Peyer's patch (tissue), 4 donors: ENCODE results near the gene CLCN2. TPM values are rescaled to one million over a fixed set of nuclear protein-coding genes. Genes with fewer than 3 reads are reported as not detected.

Experiments used
- DNase-seq, 3 donors: peaks; one replicate each; pipeline ENCODE4 v3.0.0-alpha.2; 2017 to 2019
- H3K27ac ChIP-seq, 4 donors: fragments of 200-600 bp; sonication (generic); one replicate each; pipeline ENCODE4 v1.5.1; 2016 to 2019
- H3K27me3 ChIP-seq, 2 donors: fragments of 200-600 bp; sonication (generic); one replicate each; pipeline ENCODE4 v1.5.1; 2019
- H3K36me3 ChIP-seq, 3 donors: fragments of 200-600 bp; sonication (generic); one replicate each; pipeline ENCODE4 v1.5.1; 2016 to 2019
- H3K4me1 ChIP-seq, 4 donors: fragments of 200-600 bp; sonication (generic); one replicate each; pipeline ENCODE4 v1.5.1; 2016 to 2019
- H3K4me3 ChIP-seq, 4 donors: fragments of 200-600 bp; sonication (generic); 1 replicate in 3 of 4; 2 replicates in 1 of 4; pipeline ENCODE4 v1.5.1; 2016 to 2019; ENCODE audit warnings: mild to moderate bottlenecking in 1 of 4
- H3K9me3 ChIP-seq, 4 donors: fragments of 200-600 bp; sonication (generic); one replicate each; pipeline ENCODE4 v1.5.1; 2016 to 2019; ENCODE audit warnings: mild to moderate bottlenecking in 1 of 4
- POLR2A ChIP-seq, 2 donors: fragments of 450-650 bp; IDR thresholded peaks; one replicate each; pipeline ENCODE4 v1.5.1; 2017; ENCODE audit warnings: antibody characterized with exemption in 2 of 2, mild to moderate bottlenecking in 2 of 2, moderate library complexity in 2 of 2
- total RNA-seq, 4 donors: library from RNA; depleted of rRNA; stranded (reverse); fragments of >200 nt; gene quantifications; one replicate each; pipeline ENCODE4 v1.1.0, GENCODE V29; 2016
- TF ChIP-seq, protein P1 (sequence below), 6 experiments: fragments of 450-650 bp in 4 of 6; fragments of 200-600 bp in 2 of 6; sonication (generic) in 1 of 6; IDR thresholded peaks; one replicate each; pipeline ENCODE4 v1.5.1; 2017 to 2019; ENCODE audit warnings: antibody characterized with exemption in 6 of 6, mild to moderate bottlenecking in 3 of 6, moderate library complexity in 1 of 6

The CLCN2 gene
- total RNA-seq, 4 donors from 2014 or later, result 11.6 to 87.8 (median 63.8) TPM

DNA sequence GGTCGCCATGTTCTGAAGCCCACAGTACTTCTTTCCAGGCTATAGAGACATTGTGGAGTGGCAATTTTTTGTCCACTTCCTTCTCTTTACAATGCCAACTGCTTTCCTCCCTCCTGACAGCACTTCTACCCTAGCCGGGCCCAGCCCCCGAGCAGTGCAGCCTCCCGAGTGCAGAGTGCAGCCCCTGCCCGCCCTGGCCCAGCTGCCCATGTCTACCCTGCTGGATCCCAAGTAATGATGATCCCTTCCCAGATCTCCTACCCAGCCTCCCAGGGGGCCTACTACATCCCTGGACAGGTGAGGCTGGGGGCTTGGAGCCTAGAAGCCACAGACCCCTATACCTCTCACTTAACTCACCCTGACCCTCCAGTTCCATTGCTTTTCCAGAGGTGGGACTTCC, 44.2 kb downstream of the CLCN2 start:
- DNase-seq, result no peak
- H3K27ac ChIP-seq, result peak overlapping the region in 1 of 4 donors; percentile 100
- peak overlapping the region in 2 of 4 donors; percentile 77 to 97 for H3K4me3 ChIP-seq
- H3K36me3 ChIP-seq, result peaks cover 0 to 28% (median 0%) of the 10 kb centered on the region in 3 donors
- H3K4me1 ChIP-seq, result peaks cover 0 to 51% (median 8%) of the 10 kb centered on the region in 4 donors
- H3K9me3 ChIP-seq, result no peaks in the 10 kb centered on the region
- H3K27me3 ChIP-seq, result no peaks in the 10 kb centered on the region
- no peak for TF ChIP-seq POLR2A (IDR thresholded peaks at IDR 0.05)
- TF ChIP-seq, protein P1, sequence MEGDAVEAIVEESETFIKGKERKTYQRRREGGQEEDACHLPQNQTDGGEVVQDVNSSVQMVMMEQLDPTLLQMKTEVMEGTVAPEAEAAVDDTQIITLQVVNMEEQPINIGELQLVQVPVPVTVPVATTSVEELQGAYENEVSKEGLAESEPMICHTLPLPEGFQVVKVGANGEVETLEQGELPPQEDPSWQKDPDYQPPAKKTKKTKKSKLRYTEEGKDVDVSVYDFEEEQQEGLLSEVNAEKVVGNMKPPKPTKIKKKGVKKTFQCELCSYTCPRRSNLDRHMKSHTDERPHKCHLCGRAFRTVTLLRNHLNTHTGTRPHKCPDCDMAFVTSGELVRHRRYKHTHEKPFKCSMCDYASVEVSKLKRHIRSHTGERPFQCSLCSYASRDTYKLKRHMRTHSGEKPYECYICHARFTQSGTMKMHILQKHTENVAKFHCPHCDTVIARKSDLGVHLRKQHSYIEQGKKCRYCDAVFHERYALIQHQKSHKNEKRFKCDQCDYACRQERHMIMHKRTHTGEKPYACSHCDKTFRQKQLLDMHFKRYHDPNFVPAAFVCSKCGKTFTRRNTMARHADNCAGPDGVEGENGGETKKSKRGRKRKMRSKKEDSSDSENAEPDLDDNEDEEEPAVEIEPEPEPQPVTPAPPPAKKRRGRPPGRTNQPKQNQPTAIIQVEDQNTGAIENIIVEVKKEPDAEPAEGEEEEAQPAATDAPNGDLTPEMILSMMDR (IDR thresholded peaks at IDR 0.05), result no peak

DNA sequence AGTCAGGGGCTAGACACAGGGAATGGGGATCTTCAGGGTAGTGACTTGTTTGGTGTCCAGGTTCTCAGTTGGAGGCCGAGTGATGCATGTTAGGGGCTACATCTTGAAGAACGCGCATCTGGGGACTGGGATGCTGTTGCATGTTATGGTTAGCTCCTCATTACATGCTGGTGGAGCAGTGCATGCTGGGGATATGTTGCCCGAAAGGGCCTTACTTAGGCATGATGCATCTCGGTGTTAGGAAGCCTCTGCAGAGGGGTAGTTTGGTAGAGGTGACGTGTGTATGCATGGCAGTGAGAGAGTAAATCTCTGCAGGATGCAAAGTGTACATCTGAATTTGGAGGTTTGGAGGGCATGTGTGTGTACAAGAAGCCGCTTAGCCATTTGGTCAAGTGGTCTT, 44.6 kb downstream of the CLCN2 start:
- H3K27me3 ChIP-seq, result no peaks in the 10 kb centered on the region
- H3K36me3 ChIP-seq, result peaks cover 0 to 24% (median 0%) of the 10 kb centered on the region in 3 donors
- DNase-seq, result no peak
- peak overlapping the region in 2 of 4 donors; percentile 77 to 97 for H3K4me3 ChIP-seq
- no peaks in the 10 kb centered on the region for H3K9me3 ChIP-seq
- peak overlapping the region; percentile 94 to 100 (median 94) for H3K27ac ChIP-seq
- peaks cover 0 to 51% (median 8%) of the 10 kb centered on the region in 4 donors for H3K4me1 ChIP-seq
- no peak for TF ChIP-seq POLR2A (IDR thresholded peaks at IDR 0.05)
- TF ChIP-seq, protein P1 (IDR thresholded peaks at IDR 0.05), result no peak

DNA sequence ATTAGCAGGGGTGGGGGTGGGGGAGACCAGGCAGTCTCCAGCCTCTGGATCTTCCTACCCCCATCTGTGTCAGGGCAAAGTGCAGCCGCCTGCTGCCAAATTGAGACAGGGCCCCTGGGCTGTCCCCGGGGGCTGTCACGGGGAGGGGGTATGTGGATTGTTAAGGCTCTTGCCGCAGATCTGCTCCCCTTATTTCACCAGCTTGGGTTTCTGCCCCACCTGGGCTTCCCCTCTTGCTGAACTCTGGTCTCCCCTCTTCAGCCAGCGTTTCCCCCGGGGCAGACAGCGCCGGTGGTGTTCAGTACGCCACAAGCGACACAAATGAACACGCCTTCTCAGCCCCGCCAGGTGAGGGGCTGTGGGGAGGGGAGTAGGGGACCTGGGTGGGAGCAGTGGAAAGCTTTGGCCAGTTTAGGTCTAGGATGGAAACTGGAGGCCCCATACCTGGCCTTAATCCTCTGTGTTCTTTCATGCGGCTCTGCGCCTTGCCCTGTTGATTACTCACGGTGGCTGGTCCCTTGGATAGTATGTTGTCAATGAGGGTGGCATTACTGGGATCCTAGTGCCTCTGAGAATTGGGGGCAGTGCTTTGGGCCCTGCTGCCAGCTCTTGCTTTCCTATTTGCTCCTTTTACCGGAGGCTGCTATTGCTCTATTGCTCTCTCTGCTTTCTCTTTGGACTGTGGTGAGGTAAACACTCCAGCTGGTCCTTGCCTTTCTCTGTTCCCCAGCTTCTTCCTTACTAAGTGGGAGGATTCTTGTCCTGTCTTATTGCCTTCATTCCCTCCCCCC, 45.3 kb downstream of the CLCN2 start:
- no peaks in the 10 kb centered on the region for H3K27me3 ChIP-seq
- peak in 1 of 3 donors; percentile 62 for DNase-seq
- TF ChIP-seq, protein P1 (IDR thresholded peaks at IDR 0.05), result no peak
- TF ChIP-seq POLR2A (IDR thresholded peaks at IDR 0.05), result no peak
- peaks cover 0 to 16% (median 0%) of the 10 kb centered on the region in 3 donors for H3K36me3 ChIP-seq
- H3K4me1 ChIP-seq, result peaks cover 0 to 51% (median 8%) of the 10 kb centered on the region in 4 donors
- H3K27ac ChIP-seq, result peak overlapping the region; percentile 94 to 100 (median 94)
- peak overlapping the region; percentile 71 to 97 (median 82) for H3K4me3 ChIP-seq
- no peaks in the 10 kb centered on the region for H3K9me3 ChIP-seq

DNA sequence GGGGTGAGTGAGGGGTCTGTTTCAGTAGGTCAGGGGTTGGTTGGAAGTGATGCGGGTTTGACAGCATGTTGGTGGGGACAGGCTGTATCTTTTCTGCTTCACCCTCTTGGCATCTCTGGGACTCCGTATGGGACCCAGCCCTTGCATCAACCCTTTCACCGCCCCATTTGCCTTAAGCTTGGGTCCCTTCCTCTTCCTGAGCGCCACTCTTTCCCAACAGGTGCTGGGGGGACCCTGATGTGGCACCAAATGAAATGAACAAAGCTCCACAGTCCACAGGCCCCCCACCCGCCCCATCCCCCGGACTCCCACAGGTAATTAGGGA, 45.9 kb downstream of the CLCN2 start:
- H3K4me1 ChIP-seq, result peaks cover 0 to 48% (median 8%) of the 10 kb centered on the region in 4 donors
- peak overlapping the region; percentile 71 to 97 (median 82) for H3K4me3 ChIP-seq
- no peak for DNase-seq

DNA sequence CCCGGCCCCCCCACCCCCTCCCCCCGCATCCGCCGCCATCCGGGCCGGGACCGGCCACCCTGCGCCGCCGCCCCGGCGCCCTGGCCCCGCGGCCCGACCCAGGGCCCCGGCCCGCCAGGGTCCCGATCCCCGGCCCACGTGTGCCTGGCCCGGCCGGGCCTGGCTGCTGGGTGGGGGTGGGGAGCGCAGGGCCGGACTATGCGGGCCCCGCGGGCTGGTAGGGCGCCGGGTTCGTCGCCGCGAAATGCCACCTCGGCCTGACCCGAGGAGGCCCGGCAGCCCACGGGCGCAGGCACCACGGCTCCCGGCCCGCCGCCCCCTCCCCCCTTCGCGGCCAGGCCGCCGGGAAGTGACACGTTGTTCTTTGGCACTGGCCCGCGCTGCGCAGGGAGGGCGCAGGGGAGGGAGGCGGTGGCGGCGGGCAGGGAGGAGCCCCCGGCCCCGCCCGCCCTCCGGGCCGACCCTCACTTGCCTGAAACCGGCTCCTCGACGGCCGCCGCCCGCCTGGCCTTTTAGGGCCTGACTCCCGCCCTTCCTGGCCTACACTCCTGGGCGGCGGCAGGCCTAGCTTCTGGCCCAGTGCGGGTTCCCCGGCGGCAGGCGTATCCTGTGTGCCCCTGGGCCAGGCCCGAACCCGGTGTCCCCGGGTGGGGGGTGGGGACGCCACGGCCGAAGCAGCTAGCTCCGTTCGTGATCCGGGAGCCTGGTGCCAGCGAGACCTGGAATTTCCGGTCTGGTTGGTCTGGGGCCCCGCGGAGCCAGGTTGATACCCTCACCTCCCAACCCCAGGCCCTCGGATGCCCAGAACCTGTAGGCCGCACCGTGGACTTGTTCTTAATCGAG, 46.5 kb downstream of the CLCN2 start:
- peak; percentile 70 to 87 (median 86) for DNase-seq
- TF ChIP-seq, protein P1 (IDR thresholded peaks at IDR 0.05), result no peak
- TF ChIP-seq POLR2A (IDR thresholded peaks at IDR 0.05), result peak; percentile 26 to 30
- Histone ChIP-seq H3K4me3 (peak overlapping the region; percentile 71 to 97 (median 82)), H3K36me3 (peaks cover 0 to 7% (median 0%) of the 10 kb centered on the region in 3 donors), H3K27me3 (no peaks in the 10 kb centered on the region), H3K9me3 (no peaks in the 10 kb centered on the region), H3K27ac (peak overlapping the region; percentile 94 to 100 (median 94)), H3K4me1 (peaks cover 0 to 43% (median 4%) of the 10 kb centered on the region in 4 donors)

More for the DNA sequence above, 45.9 kb downstream of the CLCN2 start:
- Histone ChIP-seq H3K27ac (peak overlapping the region; percentile 94 to 100 (median 94)), H3K9me3 (no peaks in the 10 kb centered on the region), H3K36me3 (peaks cover 0 to 11% (median 0%) of the 10 kb centered on the region in 3 donors), H3K27me3 (no peaks in the 10 kb centered on the region)
- TF ChIP-seq POLR2A (IDR thresholded peaks at IDR 0.05), result no peak
- TF ChIP-seq, protein P1 (IDR thresholded peaks at IDR 0.05), result no peak
